Stomach (tissue), 4 donors: Measurements from ENCODE around the gene GTF2H2.
"Not testable (repeated sequence)": the region's sequence is repeated elsewhere in the genome, so short reads cannot be mapped to it uniquely, and the experiment has no call there.

Source experiments
- CTCF ChIP-seq, 7 experiments: fragments of 450-650 bp in 4 of 7; fragments of 200-600 bp in 3 of 7; sonication (generic) in 3 of 7; IDR thresholded peaks; one replicate each; pipeline ENCODE4 v1.5.1; 2016 to 2019; ENCODE audit warnings: antibody characterized with exemption in 7 of 7, control low read depth in 2 of 7, mild to moderate bottlenecking in 1 of 7
- EP300 ChIP-seq: sonication (generic); formaldehyde crosslinking; IDR thresholded peaks from one replicate; pipeline ENCODE4 v1.6.1; 2017; ENCODE audit warnings: antibody characterized with exemption
- POLR2A ChIP-seq, 4 donors: fragments of 450-650 bp; IDR thresholded peaks; one replicate each; pipeline ENCODE4 v1.6.1; 2016; ENCODE audit warnings: antibody characterized with exemption in 4 of 4, control low read depth in 2 of 4, mild to moderate bottlenecking in 1 of 4, moderate library complexity in 1 of 4
- POLR2AphosphoS5 ChIP-seq, 3 donors: sonication (generic); formaldehyde crosslinking; IDR thresholded peaks; one replicate each; pipeline ENCODE4 v1.6.1; 2016; ENCODE audit warnings: antibody characterized with exemption in 3 of 3

GRCh38 chr5:71082340-71082739 is 14.9 kb upstream of the GTF2H2 start:
- TF ChIP-seq CTCF (IDR thresholded peaks at IDR 0.05); POLR2A (IDR thresholded peaks at IDR 0.05); EP300; POLR2AphosphoS5 (IDR thresholded peaks at IDR 0.05): not testable (repeated sequence)
